ENCODE measurements around the gene KRTAP10-3.

KRTAP10-3 gene

DNA sequence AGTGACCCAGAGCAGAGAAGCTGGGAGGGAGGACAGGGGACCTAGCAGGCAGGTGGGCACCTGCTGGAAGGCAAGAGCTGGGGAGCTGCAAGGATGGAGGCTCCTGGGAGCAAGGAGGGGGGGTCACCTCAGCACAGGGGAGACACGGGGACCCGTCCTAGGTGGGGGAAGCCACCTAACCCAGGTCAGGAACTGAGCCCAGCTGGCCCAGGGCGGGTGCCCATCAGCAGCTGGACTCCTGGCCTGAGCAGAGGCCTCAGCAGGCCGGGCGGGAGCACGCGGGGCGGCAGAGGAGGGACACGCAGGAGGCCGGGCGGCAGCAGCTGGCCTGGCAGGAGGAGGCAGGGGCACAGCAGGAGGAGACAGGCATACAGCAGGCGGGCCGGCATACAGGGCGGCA lies 19.5 kb downstream of the KRTAP10-3 start:
- no peak for DNase-seq (ENCODE audit: low read depth)
- no peak overlapping the region for H3K4me3 ChIP-seq (ENCODE audit: low read length)
- TF ChIP-seq, protein P1, sequence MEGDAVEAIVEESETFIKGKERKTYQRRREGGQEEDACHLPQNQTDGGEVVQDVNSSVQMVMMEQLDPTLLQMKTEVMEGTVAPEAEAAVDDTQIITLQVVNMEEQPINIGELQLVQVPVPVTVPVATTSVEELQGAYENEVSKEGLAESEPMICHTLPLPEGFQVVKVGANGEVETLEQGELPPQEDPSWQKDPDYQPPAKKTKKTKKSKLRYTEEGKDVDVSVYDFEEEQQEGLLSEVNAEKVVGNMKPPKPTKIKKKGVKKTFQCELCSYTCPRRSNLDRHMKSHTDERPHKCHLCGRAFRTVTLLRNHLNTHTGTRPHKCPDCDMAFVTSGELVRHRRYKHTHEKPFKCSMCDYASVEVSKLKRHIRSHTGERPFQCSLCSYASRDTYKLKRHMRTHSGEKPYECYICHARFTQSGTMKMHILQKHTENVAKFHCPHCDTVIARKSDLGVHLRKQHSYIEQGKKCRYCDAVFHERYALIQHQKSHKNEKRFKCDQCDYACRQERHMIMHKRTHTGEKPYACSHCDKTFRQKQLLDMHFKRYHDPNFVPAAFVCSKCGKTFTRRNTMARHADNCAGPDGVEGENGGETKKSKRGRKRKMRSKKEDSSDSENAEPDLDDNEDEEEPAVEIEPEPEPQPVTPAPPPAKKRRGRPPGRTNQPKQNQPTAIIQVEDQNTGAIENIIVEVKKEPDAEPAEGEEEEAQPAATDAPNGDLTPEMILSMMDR (conservative IDR thresholded peaks at IDR 0.05; ENCODE audit: low read depth, low read length), result no peak

DNA sequence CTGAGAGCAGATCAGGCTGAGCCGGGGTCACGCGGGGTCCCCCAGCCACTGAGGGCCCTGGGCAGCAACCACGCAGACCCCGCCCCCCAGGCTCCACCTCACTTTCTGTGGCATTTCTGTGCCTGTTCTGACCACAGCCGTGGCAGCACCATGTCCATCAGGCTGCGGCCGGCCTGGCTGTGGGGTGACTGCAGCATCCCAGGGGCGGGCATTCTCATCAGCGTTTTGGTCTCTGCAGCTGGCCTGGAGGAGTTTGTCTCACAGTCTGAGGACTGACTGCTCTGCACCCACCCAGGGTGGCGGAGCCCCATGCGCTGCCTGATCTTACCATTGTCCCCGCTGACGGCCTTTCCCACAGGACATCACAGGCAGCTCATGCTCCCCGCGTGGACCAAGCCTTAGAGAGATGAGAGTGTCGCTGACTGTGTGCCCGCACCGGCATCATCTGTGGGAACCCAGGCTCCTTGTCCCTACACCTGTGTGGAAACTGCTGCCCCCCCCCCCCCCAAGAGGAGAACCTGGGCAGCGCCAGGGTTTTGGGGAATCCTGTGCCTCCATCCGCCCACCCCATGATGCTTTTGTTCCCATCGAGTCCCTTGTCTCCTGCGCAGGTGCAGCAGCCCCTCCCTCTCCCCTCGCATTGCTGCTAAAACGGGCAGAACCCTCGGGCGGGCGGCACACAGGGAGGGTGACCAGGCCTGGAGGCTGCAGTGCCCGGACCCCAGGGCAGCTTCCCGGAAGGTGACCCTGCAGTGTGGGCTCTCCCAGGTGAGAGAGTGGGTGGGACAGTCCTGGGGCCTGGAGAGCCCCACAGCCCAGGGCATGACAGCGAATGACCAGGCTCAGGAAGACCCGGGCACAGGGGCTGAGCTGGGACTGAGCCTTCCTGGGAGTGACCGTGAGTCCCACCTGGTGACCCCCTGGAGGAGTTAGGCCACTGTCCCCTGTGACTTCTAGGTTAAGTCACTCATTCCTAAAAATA lies 20.4 kb downstream of the KRTAP10-3 start:
- no peak overlapping the region for H3K4me3 ChIP-seq (ENCODE audit: low read length)
- TF ChIP-seq, protein P1 (conservative IDR thresholded peaks at IDR 0.05; ENCODE audit: low read depth, low read length), result no peak
- DNase-seq (ENCODE audit: low read depth), result no peak

DNA sequence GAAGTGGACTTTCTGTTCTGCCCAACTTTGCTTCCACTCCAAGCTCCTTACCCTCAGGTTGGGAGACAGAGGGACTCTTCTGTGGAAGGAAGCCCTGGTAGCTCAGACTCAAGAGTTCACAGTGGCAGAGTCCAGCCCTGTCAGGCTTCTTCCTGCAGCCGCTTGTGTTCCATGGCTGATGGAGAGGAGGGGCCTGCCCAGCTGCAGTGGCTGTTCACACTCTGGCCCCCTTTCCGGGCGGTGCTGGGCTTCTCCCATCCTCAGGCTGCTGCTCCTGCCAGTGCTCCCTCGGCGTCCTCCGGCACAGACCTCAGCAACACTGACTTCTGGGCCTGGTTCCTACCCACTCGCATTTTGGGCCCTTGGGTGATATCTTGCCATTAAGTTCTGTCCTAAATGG lies 22.6 kb downstream of the KRTAP10-3 start:
- DNase-seq (ENCODE audit: low read depth), result no peak
- TF ChIP-seq, protein P1 (conservative IDR thresholded peaks at IDR 0.05; ENCODE audit: low read depth, low read length), result no peak
- no peak overlapping the region for H3K4me3 ChIP-seq (ENCODE audit: low read length)

DNA sequence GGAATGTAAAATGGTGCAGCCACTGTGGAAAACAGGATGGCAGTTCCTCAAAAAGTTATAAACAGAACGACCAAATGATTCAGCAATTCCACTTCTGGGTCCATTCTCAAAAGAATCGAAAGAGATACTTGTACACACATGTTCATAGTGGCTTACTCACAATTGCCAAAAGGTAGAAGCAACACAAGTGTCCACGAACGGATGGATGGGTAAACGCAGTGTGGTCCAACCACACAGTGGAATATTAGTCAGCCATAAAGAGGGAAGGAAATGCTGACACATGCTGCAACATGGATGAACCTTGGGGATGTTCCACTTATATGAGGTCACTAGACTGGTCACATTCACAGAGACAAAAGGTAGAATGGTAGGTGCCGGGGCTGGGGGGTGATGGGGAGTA lies 23.9 kb downstream of the KRTAP10-3 start:
- H3K4me3 ChIP-seq (ENCODE audit: low read length), result no peak overlapping the region
- TF ChIP-seq, protein P1 (conservative IDR thresholded peaks at IDR 0.05; ENCODE audit: low read depth, low read length), result no peak
- DNase-seq (ENCODE audit: low read depth), result no peak

DNA sequence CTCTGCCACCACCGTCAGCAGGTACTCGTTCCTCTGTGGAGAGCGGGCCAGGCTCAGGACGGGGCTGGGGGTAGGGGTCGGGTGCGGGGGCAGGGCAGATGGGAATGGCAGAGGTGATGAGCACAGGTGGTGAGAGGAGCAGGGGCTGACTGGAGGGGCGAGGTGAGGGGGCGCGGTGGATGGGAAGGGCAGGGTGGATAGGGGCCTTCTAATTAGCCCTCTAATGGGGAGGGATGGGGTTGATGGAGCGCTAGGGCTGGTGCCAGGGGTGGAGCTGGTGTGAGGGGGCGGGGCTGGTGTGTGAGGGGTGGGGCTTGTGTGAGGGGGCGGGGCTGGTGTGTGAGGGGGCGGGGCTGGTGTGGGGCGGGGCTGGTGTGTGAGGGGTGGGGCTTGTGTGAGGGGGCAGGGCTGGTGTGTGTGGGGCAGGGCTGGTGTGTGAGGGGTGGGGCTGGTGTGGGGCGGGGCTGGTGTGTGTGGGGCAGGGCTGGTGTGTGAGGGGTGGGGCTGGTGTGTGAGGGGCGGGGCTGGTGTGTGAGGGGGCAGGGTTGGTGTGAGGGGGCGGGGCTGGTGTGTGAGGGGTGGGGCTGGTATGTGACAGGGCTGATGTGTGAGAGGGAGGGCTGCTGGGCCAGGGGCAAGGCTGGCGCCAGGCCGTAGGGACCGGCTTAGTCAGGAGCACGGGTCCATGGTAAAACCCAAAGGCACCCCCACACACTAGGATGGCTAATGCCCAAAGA lies 24.5 kb downstream of the KRTAP10-3 start:
- TF ChIP-seq, protein P1 (conservative IDR thresholded peaks at IDR 0.05; ENCODE audit: low read depth, low read length), result no peak
- no peak overlapping the region for H3K4me3 ChIP-seq (ENCODE audit: low read length)
- DNase-seq (ENCODE audit: low read depth), result no peak

DNA sequence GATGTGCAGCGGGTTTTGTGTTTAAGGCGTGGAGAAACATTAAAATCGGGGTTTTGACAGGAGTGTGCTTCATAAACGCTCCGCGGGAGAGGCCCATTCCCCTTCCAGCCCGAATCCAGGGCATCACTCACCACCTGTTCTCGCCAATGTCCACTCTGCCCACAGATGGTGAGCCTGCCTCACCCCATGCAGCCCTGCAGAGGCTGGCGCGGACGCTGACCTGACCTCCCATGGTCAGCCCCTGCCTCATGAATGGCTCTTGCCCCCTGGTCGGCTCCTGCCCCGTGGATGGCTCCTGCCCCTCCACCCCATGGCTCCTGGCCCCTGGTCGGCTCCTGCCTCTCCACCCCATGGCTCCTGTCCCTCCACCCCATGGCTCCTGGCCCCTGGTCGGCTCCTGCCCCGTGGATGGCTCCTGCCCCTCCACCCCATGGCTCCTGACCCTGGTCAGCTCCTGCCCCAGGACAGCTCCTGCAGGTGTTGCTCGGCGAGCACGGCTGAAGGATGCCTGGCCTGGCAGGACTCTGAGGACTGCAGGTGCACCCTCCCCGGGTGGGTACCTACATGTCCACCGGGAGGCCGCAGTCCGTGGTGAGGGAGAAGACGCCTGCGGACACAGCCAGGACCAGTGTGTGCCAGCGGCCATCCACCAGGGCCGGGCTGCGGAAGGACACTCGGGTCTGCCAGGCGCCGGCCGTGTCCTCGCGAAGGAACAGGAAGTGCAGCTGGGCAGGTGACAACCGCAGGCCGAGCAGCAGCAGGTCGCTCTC lies 25.3 kb downstream of the KRTAP10-3 start:
- TF ChIP-seq, protein P1 (conservative IDR thresholded peaks at IDR 0.05; ENCODE audit: low read depth, low read length), result no peak
- H3K4me3 ChIP-seq (ENCODE audit: low read length), result no peak overlapping the region
- DNase-seq (ENCODE audit: low read depth), result no peak

Data from retinal pigment epithelial cell (primary cell).